HepG2 (cell line): ENCODE measurements around the gene CAMK2G. TPM values are rescaled to one million over a fixed set of nuclear protein-coding genes. Genes with fewer than 3 reads are reported as not detected.

ENCODE experiments used
- ATAC-seq: fragments of 200-7000 bp; cut with Tn5 transposase; 3 replicates; pipeline ENCODE4 v1.9.1; 2020; ENCODE audit warnings: mild to moderate bottlenecking, moderate library complexity
- BruUV-seq: library from RNA; stranded (reverse); fragments of 400-500 nt; replicated peaks from 2 replicates; lab custom pipeline; 2021; lab: Mats Ljungman, UMichigan
- CTCF ChIA-PET: fragments of 300-600 bp; formaldehyde crosslinking; extraction: SDS; loops from one replicate; lab custom pipeline; 2021; ENCODE audit warnings: low total read pairs, inconsistent platforms, low intra/inter-chr PET ratio; lab: Yijun Ruan, JAX
- POLR2A ChIA-PET: fragments of 350-600 bp; sonication (Branson Sonifier 250); formaldehyde crosslinking; loops from one replicate; lab custom pipeline; 2020; ENCODE audit warnings: antibody characterized with exemption, inconsistent platforms; lab: Yijun Ruan, JAX
- DNase-seq: peaks from one replicate; pipeline ENCODE4 v3.0.0-alpha.2; 2015; ENCODE audit warnings: low spot score
- FAIRE-seq: peaks from 3 replicates; lab custom pipeline; 2011; peaks lifted over from hg19 to GRCh38; lab: Jason Lieb, UNC
- H2AFZ ChIP-seq: one replicate; pipeline ENCODE4 v1.6.1; 2011; ENCODE audit warnings: low read length, inconsistent platforms
- H3K27ac ChIP-seq: fragments of 300-600 bp; 3 replicates; pipeline ENCODE4 v1.8.0; 2011; ENCODE audit warnings: mixed run types, mild to moderate bottlenecking, mixed read lengths, low read length, inconsistent platforms; ENCODE audit not compliant: insufficient read depth; ENCODE audit errors: extremely low read length
- H3K27me3 ChIP-seq, 2 experiments: fragments of 200-600 bp in 1 of 2; 2 replicates in 1 of 2; 3 replicates in 1 of 2; pipeline versions ENCODE4 v1.6.0 to v1.8.0; 2011; ENCODE audit warnings: low read length in 2 of 2, mild to moderate bottlenecking in 2 of 2, moderate library complexity in 2 of 2, inconsistent platforms in 1 of 2; ENCODE audit not compliant: insufficient read depth in 2 of 2, control insufficient read depth in 1 of 2
- H3K36me3 ChIP-seq, 2 experiments: fragments of 200-600 bp in 1 of 2; replicated peaks in 1 of 2; 2 replicates in 1 of 2; 3 replicates in 1 of 2; pipeline versions ENCODE4 v1.5.1 to v1.8.0; 2011; ENCODE audit warnings: low read length in 2 of 2, inconsistent platforms in 1 of 2; ENCODE audit not compliant: insufficient read depth in 2 of 2, control insufficient read depth in 1 of 2
- H3K4me1 ChIP-seq: 2 replicates; pipeline ENCODE4 v1.5.1; 2012; ENCODE audit warnings: low read length, inconsistent platforms; ENCODE audit not compliant: insufficient read depth
- H3K4me2 ChIP-seq: 2 replicates; pipeline ENCODE4 v1.6.0; 2011; ENCODE audit warnings: low read depth, low read length, inconsistent platforms
- H3K4me3 ChIP-seq, 3 experiments: fragments of 200-600 bp in 1 of 3; sonication (generic), shearing (Covaris generic) in 1 of 3; replicated peaks in 1 of 3; 2 replicates each; pipeline ENCODE4 v1.5.1; 2011 to 2016; ENCODE audit warnings: low read length in 3 of 3, inconsistent platforms in 2 of 3, low read depth in 2 of 3, mild to moderate bottlenecking in 2 of 3, control low read depth in 1 of 3, mixed read lengths in 1 of 3; ENCODE audit not compliant: insufficient read depth in 1 of 3
- H3K79me2 ChIP-seq: one replicate; pipeline ENCODE4 v1.6.1; 2011; ENCODE audit warnings: low read length, inconsistent platforms; ENCODE audit not compliant: insufficient read depth
- H3K9ac ChIP-seq: 2 replicates; pipeline ENCODE4 v1.6.0; 2011; ENCODE audit warnings: mild to moderate bottlenecking, low read depth, low read length, inconsistent platforms; ENCODE audit not compliant: insufficient read depth
- H3K9me3 ChIP-seq: 2 replicates; pipeline ENCODE4 v1.5.1; 2012; ENCODE audit warnings: mild to moderate bottlenecking, low read length
- H4K20me1 ChIP-seq: 2 replicates; pipeline ENCODE4 v1.6.0; 2011; ENCODE audit warnings: inconsistent platforms, mild to moderate bottlenecking, low read length, moderate library complexity; ENCODE audit not compliant: insufficient read depth
- CBX2 ChIP-seq, 2 experiments: fragments of 200-600 bp in 1 of 2; sonication (generic); formaldehyde crosslinking in 1 of 2; IDR thresholded peaks; 2 replicates each; pipeline versions ENCODE4 v1.7.0 to v1.8.1; 2018 to 2022; ENCODE audit warnings: low read depth in 2 of 2, low read length in 1 of 2, mild to moderate bottlenecking in 1 of 2, missing genetic modification reagents in 1 of 2
- GATAD2A ChIP-seq: IDR thresholded peaks from 2 replicates; pipeline ENCODE4 v1.6.1; 2016
- MIER3 ChIP-seq: IDR thresholded peaks from 2 replicates; pipeline ENCODE4 v1.6.1; 2016; ENCODE audit warnings: missing compliant biosample characterization, borderline replicate concordance
- NAIF1 ChIP-seq: sonication (generic); formaldehyde crosslinking; IDR thresholded peaks from 2 replicates; pipeline ENCODE4 v1.5.0; 2020; ENCODE audit warnings: mild to moderate bottlenecking, missing genetic modification reagents, borderline replicate concordance
- NPAS2 ChIP-seq: sonication (generic); formaldehyde crosslinking; IDR thresholded peaks from 2 replicates; pipeline ENCODE4 v1.8.0; 2022; ENCODE audit warnings: mild to moderate bottlenecking, missing genetic modification reagents, borderline replicate concordance
- NR2C2 ChIP-seq: sonication (generic); formaldehyde crosslinking; IDR thresholded peaks from 2 replicates; pipeline ENCODE4 v1.4.0; 2020; ENCODE audit warnings: missing genetic modification reagents, mild to moderate bottlenecking, moderate library complexity, borderline replicate concordance
- PCBP1 ChIP-seq: fragments of 200-400 bp; formaldehyde crosslinking; IDR thresholded peaks from 2 replicates; pipeline ENCODE4 v1.6.1; 2017; ENCODE audit warnings: mild to moderate bottlenecking, low read depth, low read length, borderline replicate concordance
- TBP ChIP-seq: sonication (generic); formaldehyde crosslinking; IDR thresholded peaks from 2 replicates; pipeline ENCODE4 v1.5.0; 2020; ENCODE audit warnings: missing genetic modification reagents
- TBX2 ChIP-seq: sonication (generic); formaldehyde crosslinking; IDR thresholded peaks from 2 replicates; pipeline ENCODE4 v1.5.0; 2020; ENCODE audit warnings: missing genetic modification reagents, mild to moderate bottlenecking, borderline replicate concordance
- ZNF124 ChIP-seq: sonication (generic); formaldehyde crosslinking; IDR thresholded peaks from 2 replicates; pipeline ENCODE4 v1.4.0; 2020; ENCODE audit warnings: missing genetic modification reagents
- ZNF34 ChIP-seq: sonication (generic); formaldehyde crosslinking; IDR thresholded peaks from 2 replicates; pipeline ENCODE4 v1.4.0; 2020; ENCODE audit warnings: mild to moderate bottlenecking, missing genetic modification reagents, borderline replicate concordance
- WGBS: methylation state at CpG from one replicate; pipeline ENCODE4 v1.1.6; 2017; ENCODE audit warnings: low lambda C conversion rate; 5-methylcytosine and 5-hydroxymethylcytosine counted together
- in situ Hi-C: cut with HindIII; loops from 2 replicates; pipeline ENCODE4 v1.10.0; 2017; ENCODE audit warnings: low pct_unique_long_range_greater_than_20kb; ENCODE audit not compliant: extremely low pct_ligation_motif_present
- intact Hi-C: fragments of 100-400 bp; cut with micrococcal nuclease; formaldehyde crosslinking; loops from one replicate; pipeline ENCODE4 v1.10.0; 2022; ENCODE audit not compliant: unreplicated experiment
- polyA plus RNA-seq, 8 experiments: library from polyadenylated mRNA; depleted of rRNA in 3 of 8; stranded (reverse) in 7 of 8; unstranded in 1 of 8; fragments of >200 nt; fragmentation: Illumina TruSeq in 4 of 8; extraction: Trizol in 4 of 8; gene quantifications; 2 replicates each; pipeline versions ENCODE4 v1.2.1 to v1.2.3, GENCODE V29; 2011 to 2016; ENCODE audit warnings: low read depth in 4 of 8, missing spikeins in 1 of 8, mixed read lengths in 1 of 8; ENCODE audit not compliant: insufficient read depth in 1 of 8
- total RNA-seq, 5 experiments: library from RNA; depleted of rRNA; stranded (reverse); fragments of >200 nt; fragmentation: Illumina TruSeq; extraction: Trizol; gene quantifications; 2 replicates each; pipeline ENCODE4 v1.2.3, GENCODE V29; 2016; ENCODE audit warnings: low read depth in 1 of 5
- TF ChIP-seq, protein P1 (sequence below), 2 experiments: sonication (generic) in 1 of 2; formaldehyde crosslinking in 1 of 2; IDR thresholded peaks; 2 replicates each; pipeline versions ENCODE4 v1.4.0 to v1.6.1; 2018 to 2020; ENCODE audit warnings: missing genetic modification reagents in 2 of 2, borderline replicate concordance in 1 of 2, low read depth in 1 of 2, mild to moderate bottlenecking in 1 of 2, missing biosample characterization in 1 of 2
- TF ChIP-seq, protein P2 (sequence below): sonication (generic); formaldehyde crosslinking; IDR thresholded peaks from 2 replicates; pipeline ENCODE4 v1.4.0; 2020; ENCODE audit warnings: low read depth, mild to moderate bottlenecking, missing genetic modification reagents
- TF ChIP-seq, protein P3 (sequence below): sonication (generic); formaldehyde crosslinking; IDR thresholded peaks from 2 replicates; pipeline ENCODE4 v1.5.0; 2020; ENCODE audit warnings: missing genetic modification reagents
- TF ChIP-seq, protein P4 (sequence below): sonication (generic); formaldehyde crosslinking; conservative IDR thresholded peaks from 2 replicates; pipeline ENCODE4 v1.4.0; 2020; ENCODE audit warnings: mild to moderate bottlenecking, missing genetic modification reagents, moderate library complexity
- TF ChIP-seq, protein P5 (sequence below): sonication (generic); formaldehyde crosslinking; conservative IDR thresholded peaks from 2 replicates; pipeline ENCODE4 v1.8.1; 2023; ENCODE audit warnings: missing genetic modification reagents

CAMK2G gene
- total and polyA plus RNA-seq, 2 of the 13 experiments (the other 11 are each of a cell fraction or from before 2014, with no cell fraction given): 15.9 to 18.8 TPM

DNA sequence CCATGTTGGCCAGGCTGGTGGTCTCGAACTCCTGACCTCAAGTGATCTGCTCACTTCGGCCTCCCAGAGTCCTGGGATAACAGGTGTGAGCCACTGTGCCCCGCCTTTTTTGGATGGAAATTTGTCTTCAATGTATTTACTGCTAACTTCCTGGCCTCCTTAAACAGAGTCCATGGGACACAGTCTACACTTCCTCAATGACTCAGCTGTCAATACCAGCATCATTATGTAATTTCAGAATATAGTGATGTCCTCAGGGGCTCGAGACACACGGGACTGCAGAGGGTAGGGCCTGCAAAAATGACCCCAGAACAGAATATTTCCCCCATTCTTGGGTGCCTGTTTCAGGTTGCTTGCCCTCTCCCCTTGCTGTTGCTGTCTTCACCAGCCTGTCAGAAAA lies 31.1 kb downstream of the CAMK2G start:
- POLR2A ChIA-PET: no interaction called here
- H3K4me3 ChIP-seq: no peak overlapping the region
- peaks cover 51% of the 10 kb centered on the region for H3K4me1 ChIP-seq
- H3K9me3 ChIP-seq: no peaks in the 10 kb centered on the region
- H3K36me3 ChIP-seq: peaks cover 16 to 39% of the 10 kb centered on the region in 2 experiments
- no peak for FAIRE-seq
- no peaks in the 10 kb centered on the region for H4K20me1 ChIP-seq
- no peak overlapping the region for H3K4me2 ChIP-seq
- in situ Hi-C loops: no loop called here
- no peaks in the 10 kb centered on the region for H3K79me2 ChIP-seq
- no peak overlapping the region for H2AFZ ChIP-seq
- WGBS: 83% methylated on average over 5 of the region's 5 CpGs
- H3K27ac ChIP-seq: no peak overlapping the region
- CTCF ChIA-PET: no interaction called here
- no peak overlapping the region for H3K9ac ChIP-seq
- intact Hi-C loops: no loop called here
- ATAC-seq: no peak
- BruUV-seq: no TSS peak
- H3K27me3 ChIP-seq: no peaks in the 10 kb centered on the region
- no peak for DNase-seq
- TF ChIP-seq ZNF34 (CRISPR knock-in tag) (no peak), CBX2 (IDR thresholded peaks at IDR 0.05; ENCODE audit: low read depth, low read length) (no peak), CBX2 (CRISPR knock-in tag; IDR thresholded peaks at IDR 0.05; ENCODE audit: low read depth) (no peak), GATAD2A (no peak), NR2C2 (CRISPR knock-in tag) (no peak), TBX2 (CRISPR knock-in tag) (no peak), MIER3 (CRISPR knock-in tag) (no peak), TBP (CRISPR knock-in tag) (no peak), ZNF124 (no peak), NAIF1 (CRISPR knock-in tag) (no peak), NPAS2 (CRISPR knock-in tag) (no peak), PCBP1 (no peak)
- TF ChIP-seq, protein P1, sequence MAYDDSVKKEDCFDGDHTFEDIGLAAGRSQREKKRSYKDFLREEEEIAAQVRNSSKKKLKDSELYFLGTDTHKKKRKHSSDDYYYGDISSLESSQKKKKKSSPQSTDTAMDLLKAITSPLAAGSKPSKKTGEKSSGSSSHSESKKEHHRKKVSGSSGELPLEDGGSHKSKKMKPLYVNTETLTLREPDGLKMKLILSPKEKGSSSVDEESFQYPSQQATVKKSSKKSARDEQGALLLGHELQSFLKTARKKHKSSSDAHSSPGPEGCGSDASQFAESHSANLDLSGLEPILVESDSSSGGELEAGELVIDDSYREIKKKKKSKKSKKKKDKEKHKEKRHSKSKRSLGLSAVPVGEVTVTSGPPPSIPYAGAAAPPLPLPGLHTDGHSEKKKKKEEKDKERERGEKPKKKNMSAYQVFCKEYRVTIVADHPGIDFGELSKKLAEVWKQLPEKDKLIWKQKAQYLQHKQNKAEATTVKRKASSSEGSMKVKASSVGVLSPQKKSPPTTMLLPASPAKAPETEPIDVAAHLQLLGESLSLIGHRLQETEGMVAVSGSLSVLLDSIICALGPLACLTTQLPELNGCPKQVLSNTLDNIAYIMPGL (CRISPR knock-in tag; IDR thresholded peaks at IDR 0.05; ENCODE audit: borderline replicate concordance in 1 of 2, low read depth in 1 of 2): no peak
- TF ChIP-seq, protein P2, sequence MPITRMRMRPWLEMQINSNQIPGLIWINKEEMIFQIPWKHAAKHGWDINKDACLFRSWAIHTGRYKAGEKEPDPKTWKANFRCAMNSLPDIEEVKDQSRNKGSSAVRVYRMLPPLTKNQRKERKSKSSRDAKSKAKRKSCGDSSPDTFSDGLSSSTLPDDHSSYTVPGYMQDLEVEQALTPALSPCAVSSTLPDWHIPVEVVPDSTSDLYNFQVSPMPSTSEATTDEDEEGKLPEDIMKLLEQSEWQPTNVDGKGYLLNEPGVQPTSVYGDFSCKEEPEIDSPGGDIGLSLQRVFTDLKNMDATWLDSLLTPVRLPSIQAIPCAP (CRISPR knock-in tag): no peak
- TF ChIP-seq, protein P3, sequence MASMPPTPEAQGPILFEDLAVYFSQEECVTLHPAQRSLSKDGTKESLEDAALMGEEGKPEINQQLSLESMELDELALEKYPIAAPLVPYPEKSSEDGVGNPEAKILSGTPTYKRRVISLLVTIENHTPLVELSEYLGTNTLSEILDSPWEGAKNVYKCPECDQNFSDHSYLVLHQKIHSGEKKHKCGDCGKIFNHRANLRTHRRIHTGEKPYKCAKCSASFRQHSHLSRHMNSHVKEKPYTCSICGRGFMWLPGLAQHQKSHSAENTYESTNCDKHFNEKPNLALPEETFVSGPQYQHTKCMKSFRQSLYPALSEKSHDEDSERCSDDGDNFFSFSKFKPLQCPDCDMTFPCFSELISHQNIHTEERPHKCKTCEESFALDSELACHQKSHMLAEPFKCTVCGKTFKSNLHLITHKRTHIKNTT (CRISPR knock-in tag): no peak
- TF ChIP-seq, protein P4, sequence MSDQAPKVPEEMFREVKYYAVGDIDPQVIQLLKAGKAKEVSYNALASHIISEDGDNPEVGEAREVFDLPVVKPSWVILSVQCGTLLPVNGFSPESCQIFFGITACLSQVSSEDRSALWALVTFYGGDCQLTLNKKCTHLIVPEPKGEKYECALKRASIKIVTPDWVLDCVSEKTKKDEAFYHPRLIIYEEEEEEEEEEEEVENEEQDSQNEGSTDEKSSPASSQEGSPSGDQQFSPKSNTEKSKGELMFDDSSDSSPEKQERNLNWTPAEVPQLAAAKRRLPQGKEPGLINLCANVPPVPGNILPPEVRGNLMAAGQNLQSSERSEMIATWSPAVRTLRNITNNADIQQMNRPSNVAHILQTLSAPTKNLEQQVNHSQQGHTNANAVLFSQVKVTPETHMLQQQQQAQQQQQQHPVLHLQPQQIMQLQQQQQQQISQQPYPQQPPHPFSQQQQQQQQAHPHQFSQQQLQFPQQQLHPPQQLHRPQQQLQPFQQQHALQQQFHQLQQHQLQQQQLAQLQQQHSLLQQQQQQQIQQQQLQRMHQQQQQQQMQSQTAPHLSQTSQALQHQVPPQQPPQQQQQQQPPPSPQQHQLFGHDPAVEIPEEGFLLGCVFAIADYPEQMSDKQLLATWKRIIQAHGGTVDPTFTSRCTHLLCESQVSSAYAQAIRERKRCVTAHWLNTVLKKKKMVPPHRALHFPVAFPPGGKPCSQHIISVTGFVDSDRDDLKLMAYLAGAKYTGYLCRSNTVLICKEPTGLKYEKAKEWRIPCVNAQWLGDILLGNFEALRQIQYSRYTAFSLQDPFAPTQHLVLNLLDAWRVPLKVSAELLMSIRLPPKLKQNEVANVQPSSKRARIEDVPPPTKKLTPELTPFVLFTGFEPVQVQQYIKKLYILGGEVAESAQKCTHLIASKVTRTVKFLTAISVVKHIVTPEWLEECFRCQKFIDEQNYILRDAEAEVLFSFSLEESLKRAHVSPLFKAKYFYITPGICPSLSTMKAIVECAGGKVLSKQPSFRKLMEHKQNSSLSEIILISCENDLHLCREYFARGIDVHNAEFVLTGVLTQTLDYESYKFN (CRISPR knock-in tag): no peak
- TF ChIP-seq, protein P5, sequence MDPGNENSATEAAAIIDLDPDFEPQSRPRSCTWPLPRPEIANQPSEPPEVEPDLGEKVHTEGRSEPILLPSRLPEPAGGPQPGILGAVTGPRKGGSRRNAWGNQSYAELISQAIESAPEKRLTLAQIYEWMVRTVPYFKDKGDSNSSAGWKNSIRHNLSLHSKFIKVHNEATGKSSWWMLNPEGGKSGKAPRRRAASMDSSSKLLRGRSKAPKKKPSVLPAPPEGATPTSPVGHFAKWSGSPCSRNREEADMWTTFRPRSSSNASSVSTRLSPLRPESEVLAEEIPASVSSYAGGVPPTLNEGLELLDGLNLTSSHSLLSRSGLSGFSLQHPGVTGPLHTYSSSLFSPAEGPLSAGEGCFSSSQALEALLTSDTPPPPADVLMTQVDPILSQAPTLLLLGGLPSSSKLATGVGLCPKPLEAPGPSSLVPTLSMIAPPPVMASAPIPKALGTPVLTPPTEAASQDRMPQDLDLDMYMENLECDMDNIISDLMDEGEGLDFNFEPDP (CRISPR knock-in tag): no peak
